IMR-90 (cell line): Measurements from ENCODE around the gene SDF2L1.

ENCODE experiments used
- CEBPB ChIP-seq: IDR thresholded peaks from 2 replicates; pipeline ENCODE4 v1.6.1; 2012; ENCODE audit warnings: low read depth, low read length, improper control_type of control experiment
- CTCF ChIP-seq: conservative IDR thresholded peaks from 2 replicates; pipeline ENCODE4 v1.5.1; 2012; ENCODE audit warnings: mild to moderate bottlenecking, low read depth, low read length, improper control_type of control experiment
- MAFK ChIP-seq: IDR thresholded peaks from 2 replicates; pipeline ENCODE4 v1.6.1; 2012; ENCODE audit warnings: low read depth, low read length, improper control_type of control experiment
- MAZ ChIP-seq: IDR thresholded peaks from 2 replicates; pipeline ENCODE4 v1.6.1; 2012; ENCODE audit warnings: low read depth, mild to moderate bottlenecking, low read length, improper control_type of control experiment, moderate library complexity, borderline replicate concordance
- POLR2A ChIP-seq: IDR thresholded peaks from 2 replicates; pipeline ENCODE4 v1.6.1; 2012; ENCODE audit warnings: mild to moderate bottlenecking, low read depth, low read length
- RFX5 ChIP-seq: IDR thresholded peaks from 2 replicates; pipeline ENCODE4 v1.8.0; 2012; ENCODE audit warnings: low read depth, mild to moderate bottlenecking, low read length, moderate library complexity
- TF ChIP-seq, protein P1 (sequence below): fragments of 150-350 bp; IDR thresholded peaks from 2 replicates; pipeline ENCODE4 v1.6.1; 2017; ENCODE audit warnings: mild to moderate bottlenecking, antibody characterized with exemption, low read length, low read depth

- TF ChIP-seq POLR2A (no peak), CEBPB (no peak), CTCF (no peak), RFX5 (no peak), MAZ (no peak), MAFK (no peak)
- TF ChIP-seq, protein P1, sequence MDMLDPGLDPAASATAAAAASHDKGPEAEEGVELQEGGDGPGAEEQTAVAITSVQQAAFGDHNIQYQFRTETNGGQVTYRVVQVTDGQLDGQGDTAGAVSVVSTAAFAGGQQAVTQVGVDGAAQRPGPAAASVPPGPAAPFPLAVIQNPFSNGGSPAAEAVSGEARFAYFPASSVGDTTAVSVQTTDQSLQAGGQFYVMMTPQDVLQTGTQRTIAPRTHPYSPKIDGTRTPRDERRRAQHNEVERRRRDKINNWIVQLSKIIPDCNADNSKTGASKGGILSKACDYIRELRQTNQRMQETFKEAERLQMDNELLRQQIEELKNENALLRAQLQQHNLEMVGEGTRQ: no peak
These were observed 41.3 kb downstream of the SDF2L1 start for GRCh38 chr22:21683401-21683811.
